ENCODE data around the gene CFAP210. TPM values are rescaled to one million over a fixed set of nuclear protein-coding genes. Genes with fewer than 3 reads are reported as not detected.

CFAP210 gene
- total and polyA plus RNA-seq, 9 of the 15 experiments (the other 6 are each of a cell fraction or from before 2014, with no cell fraction given), result 0.75 to 3.6 (median 1.3) TPM

DNA sequence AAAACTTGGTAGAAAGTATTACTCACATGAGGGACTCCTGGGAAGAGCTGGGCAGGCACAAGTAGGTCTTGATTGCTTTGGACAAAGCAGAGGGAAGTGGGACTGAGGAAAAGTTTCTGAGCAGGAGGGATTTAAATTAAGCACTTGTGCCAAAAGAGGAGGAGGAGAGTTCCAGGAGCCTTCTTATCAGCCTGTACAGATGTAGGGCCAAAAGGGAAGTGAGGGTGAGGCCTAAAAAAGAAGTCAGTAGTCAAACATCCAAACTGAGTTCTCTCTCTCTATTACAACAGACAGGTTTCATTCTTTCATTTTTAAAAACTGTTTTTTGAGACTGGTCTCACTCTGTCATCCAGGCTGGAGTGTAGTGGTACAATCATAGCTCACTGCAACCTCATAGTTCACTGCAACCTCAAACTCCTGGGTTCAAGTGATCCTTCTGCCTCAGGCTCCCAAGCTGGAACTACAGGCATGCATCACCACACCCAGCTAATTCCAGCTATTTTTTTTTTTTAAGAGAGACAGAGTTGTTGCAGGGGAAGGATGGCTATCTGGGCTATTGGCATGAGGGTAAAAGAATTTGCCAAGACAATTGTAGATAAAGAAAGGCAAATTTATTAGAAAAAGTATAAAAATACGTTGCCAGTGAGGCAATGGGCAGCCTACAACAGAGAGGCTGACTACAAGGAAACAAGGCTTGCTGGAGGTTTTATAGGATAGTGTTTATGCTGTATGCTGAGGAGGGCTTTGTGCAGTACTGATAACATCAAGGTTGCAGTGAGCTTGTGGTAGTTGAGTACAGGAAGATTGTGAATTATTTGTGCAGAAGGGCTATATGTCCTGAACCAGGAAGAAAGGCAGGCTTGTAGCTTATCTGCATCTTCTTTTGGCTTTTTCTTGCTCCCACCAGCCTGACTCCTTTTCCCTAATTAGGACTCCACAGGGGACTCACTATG is 29.0 kb downstream of the CFAP210 start (continued):
- TF ChIP-seq, protein P1, sequence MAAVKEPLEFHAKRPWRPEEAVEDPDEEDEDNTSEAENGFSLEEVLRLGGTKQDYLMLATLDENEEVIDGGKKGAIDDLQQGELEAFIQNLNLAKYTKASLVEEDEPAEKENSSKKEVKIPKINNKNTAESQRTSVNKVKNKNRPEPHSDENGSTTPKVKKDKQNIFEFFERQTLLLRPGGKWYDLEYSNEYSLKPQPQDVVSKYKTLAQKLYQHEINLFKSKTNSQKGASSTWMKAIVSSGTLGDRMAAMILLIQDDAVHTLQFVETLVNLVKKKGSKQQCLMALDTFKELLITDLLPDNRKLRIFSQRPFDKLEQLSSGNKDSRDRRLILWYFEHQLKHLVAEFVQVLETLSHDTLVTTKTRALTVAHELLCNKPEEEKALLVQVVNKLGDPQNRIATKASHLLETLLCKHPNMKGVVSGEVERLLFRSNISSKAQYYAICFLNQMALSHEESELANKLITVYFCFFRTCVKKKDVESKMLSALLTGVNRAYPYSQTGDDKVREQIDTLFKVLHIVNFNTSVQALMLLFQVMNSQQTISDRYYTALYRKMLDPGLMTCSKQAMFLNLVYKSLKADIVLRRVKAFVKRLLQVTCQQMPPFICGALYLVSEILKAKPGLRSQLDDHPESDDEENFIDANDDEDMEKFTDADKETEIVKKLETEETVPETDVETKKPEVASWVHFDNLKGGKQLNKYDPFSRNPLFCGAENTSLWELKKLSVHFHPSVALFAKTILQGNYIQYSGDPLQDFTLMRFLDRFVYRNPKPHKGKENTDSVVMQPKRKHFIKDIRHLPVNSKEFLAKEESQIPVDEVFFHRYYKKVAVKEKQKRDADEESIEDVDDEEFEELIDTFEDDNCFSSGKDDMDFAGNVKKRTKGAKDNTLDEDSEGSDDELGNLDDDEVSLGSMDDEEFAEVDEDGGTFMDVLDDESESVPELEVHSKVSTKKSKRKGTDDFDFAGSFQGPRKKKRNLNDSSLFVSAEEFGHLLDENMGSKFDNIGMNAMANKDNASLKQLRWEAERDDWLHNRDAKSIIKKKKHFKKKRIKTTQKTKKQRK (IDR thresholded peaks at IDR 0.05; ENCODE audit: borderline replicate concordance, low read depth, low read length), result no peak
- no peak for TF ChIP-seq ZC3H11A (IDR thresholded peaks at IDR 0.05; ENCODE audit: low read depth, low read length)
- TF ChIP-seq, protein P2, sequence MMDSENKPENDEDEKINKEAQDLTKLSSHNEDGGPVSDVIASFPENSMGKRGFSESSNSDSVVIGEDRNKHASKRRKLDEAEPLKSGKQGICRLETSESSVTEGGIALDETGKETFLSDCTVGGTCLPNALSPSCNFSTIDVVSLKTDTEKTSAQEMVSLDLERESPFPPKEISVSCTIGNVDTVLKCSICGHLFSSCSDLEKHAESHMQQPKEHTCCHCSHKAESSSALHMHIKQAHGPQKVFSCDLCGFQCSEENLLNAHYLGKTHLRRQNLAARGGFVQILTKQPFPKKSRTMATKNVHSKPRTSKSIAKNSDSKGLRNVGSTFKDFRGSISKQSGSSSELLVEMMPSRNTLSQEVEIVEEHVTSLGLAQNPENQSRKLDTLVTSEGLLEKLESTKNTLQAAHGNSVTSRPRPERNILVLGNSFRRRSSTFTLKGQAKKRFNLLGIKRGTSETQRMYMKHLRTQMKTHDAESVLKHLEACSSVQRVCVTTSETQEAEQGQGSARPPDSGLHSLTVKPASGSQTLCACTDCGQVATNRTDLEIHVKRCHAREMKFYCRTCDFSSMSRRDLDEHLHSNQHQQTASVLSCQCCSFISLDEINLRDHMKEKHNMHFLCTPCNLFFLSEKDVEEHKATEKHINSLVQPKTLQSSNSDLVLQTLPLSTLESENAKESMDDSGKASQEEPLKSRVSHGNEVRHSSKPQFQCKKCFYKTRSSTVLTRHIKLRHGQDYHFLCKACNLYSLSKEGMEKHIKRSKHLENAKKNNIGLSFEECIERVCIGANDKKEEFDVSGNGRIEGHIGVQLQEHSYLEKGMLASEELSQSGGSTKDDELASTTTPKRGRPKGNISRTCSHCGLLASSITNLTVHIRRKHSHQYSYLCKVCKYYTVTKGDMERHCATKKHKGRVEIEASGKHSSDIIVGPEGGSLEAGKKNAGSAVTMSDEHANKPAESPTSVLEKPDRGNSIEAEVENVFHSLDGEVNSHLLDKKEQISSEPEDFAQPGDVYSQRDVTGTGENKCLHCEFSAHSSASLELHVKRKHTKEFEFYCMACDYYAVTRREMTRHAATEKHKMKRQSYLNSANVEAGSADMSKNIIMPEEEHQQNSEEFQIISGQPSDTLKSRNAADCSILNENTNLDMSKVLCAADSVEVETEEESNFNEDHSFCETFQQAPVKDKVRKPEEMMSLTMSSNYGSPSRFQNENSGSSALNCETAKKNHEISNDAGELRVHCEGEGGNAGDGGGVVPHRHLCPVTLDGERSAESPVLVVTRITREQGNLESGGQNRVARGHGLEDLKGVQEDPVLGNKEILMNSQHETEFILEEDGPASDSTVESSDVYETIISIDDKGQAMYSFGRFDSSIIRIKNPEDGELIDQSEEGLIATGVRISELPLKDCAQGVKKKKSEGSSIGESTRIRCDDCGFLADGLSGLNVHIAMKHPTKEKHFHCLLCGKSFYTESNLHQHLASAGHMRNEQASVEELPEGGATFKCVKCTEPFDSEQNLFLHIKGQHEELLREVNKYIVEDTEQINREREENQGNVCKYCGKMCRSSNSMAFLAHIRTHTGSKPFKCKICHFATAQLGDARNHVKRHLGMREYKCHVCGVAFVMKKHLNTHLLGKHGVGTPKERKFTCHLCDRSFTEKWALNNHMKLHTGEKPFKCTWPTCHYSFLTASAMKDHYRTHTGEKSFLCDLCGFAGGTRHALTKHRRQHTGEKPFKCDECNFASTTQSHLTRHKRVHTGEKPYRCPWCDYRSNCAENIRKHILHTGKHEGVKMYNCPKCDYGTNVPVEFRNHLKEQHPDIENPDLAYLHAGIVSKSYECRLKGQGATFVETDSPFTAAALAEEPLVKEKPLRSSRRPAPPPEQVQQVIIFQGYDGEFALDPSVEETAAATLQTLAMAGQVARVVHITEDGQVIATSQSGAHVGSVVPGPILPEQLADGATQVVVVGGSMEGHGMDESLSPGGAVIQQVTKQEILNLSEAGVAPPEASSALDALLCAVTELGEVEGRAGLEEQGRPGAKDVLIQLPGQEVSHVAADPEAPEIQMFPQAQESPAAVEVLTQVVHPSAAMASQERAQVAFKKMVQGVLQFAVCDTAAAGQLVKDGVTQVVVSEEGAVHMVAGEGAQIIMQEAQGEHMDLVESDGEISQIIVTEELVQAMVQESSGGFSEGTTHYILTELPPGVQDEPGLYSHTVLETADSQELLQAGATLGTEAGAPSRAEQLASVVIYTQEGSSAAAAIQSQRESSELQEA (IDR thresholded peaks at IDR 0.05; ENCODE audit: low read depth), result no peak
- no peak for TF ChIP-seq KAT2B (IDR thresholded peaks at IDR 0.05; ENCODE audit: low read depth, low read length)
- TF ChIP-seq EP400 (IDR thresholded peaks at IDR 0.05), result no peak
- TF ChIP-seq MTA2 (IDR thresholded peaks at IDR 0.05; ENCODE audit: low read depth), result peak; percentile 93
- TF ChIP-seq MXI1 (IDR thresholded peaks at IDR 0.05; ENCODE audit: low read depth, low read length), result no peak
- peak; percentile 84 to 94; a peak in 3 of 4 replicates for TF ChIP-seq RCOR1 (IDR thresholded peaks at IDR 0.05; ENCODE audit: borderline replicate concordance in 1 of 2, low read depth in 2 of 2, low read length in 2 of 2)
- no peak for TF ChIP-seq ZNF133 (CRISPR knock-in tag; IDR thresholded peaks at IDR 0.05)
- no peak for TF ChIP-seq ZNF507 (tag; conservative IDR thresholded peaks at IDR 0.05)
- peak; percentile 39; the same call in 1 of the 2 replicates for TF ChIP-seq ZBTB17 (CRISPR knock-in tag; IDR thresholded peaks at IDR 0.05)
- TF ChIP-seq ZNF165 (CRISPR knock-in tag; IDR thresholded peaks at IDR 0.05; ENCODE audit: borderline replicate concordance), result no peak
- no peak for TF ChIP-seq NFXL1 (CRISPR knock-in tag; IDR thresholded peaks at IDR 0.05)
- TF ChIP-seq LCOR (CRISPR knock-in tag; IDR thresholded peaks at IDR 0.05), result peak; percentile 43; the same call in 1 of the 2 replicates
- peak; percentile 67; the same call in 1 of the 2 replicates for TF ChIP-seq CC2D1A (IDR thresholded peaks at IDR 0.05)
- TF ChIP-seq NCOA4 (IDR thresholded peaks at IDR 0.05; ENCODE audit: partially characterized antibody), result no peak
- peak; percentile 87 for TF ChIP-seq SOX6 (IDR thresholded peaks at IDR 0.05)
- TF ChIP-seq ZNF695 (CRISPR knock-in tag; IDR thresholded peaks at IDR 0.05), result no peak
